AG10803 (cell line): ENCODE results near the gene RNU6-9.

Experiments used
- DNase-seq: peaks from one replicate; pipeline ENCODE4 v3.0.0; 2010; ENCODE audit warnings: low read depth
- H3K4me3 ChIP-seq: 2 replicates; pipeline ENCODE4 v1.5.1; 2011; ENCODE audit warnings: mild to moderate bottlenecking, low read length, control low read depth
- TF ChIP-seq, protein P1 (sequence below): conservative IDR thresholded peaks from 2 replicates; pipeline ENCODE4 v1.5.1; 2011; ENCODE audit warnings: mild to moderate bottlenecking, low read length, control low read depth, inconsistent platforms

The RNU6-9 gene

DNA sequence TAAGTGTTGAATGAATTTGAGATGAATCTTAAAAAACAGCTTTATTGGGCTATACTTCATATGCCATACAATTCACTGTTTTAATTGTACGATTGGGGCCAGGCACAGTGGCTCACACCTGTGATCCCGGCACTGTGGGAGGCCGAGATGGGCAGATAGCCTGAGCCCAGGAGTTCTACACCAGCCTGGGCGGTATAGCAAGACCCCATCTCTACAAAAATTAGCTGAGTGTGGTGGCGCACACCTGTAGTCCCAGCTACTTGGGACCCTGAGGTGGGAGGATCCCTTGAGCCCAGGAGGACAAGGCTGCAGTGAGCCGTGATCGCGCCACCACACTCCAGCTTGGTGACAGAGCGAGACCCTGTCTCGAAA, 42.9 kb downstream of the RNU6-9 start:
- no peak overlapping the region for H3K4me3 ChIP-seq
- DNase-seq = no peak
- TF ChIP-seq, protein P1, sequence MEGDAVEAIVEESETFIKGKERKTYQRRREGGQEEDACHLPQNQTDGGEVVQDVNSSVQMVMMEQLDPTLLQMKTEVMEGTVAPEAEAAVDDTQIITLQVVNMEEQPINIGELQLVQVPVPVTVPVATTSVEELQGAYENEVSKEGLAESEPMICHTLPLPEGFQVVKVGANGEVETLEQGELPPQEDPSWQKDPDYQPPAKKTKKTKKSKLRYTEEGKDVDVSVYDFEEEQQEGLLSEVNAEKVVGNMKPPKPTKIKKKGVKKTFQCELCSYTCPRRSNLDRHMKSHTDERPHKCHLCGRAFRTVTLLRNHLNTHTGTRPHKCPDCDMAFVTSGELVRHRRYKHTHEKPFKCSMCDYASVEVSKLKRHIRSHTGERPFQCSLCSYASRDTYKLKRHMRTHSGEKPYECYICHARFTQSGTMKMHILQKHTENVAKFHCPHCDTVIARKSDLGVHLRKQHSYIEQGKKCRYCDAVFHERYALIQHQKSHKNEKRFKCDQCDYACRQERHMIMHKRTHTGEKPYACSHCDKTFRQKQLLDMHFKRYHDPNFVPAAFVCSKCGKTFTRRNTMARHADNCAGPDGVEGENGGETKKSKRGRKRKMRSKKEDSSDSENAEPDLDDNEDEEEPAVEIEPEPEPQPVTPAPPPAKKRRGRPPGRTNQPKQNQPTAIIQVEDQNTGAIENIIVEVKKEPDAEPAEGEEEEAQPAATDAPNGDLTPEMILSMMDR = no peak

DNA sequence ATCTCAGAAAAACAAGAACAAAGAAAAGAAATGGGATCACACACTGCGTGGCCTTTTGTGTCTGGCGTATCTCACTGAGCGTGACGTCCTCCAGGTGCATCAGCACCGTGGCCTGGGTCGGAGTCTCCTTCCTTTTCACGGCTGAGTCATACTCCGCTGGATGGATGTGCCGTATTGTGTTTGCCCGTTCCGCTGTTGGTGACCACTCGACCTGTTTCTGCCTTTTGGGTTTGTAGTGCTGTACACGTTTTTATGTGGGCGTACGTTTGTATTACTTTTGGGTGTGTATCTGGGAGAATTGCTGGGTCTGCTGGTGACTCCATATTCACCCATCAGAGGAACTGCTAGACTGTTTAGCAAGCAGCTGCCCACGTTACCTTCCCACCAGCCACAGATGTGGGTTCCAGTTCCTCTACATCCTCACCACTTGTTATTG, 44.0 kb downstream of the RNU6-9 start:
- TF ChIP-seq, protein P1 = no peak
- no peak overlapping the region for H3K4me3 ChIP-seq
- DNase-seq = no peak

DNA sequence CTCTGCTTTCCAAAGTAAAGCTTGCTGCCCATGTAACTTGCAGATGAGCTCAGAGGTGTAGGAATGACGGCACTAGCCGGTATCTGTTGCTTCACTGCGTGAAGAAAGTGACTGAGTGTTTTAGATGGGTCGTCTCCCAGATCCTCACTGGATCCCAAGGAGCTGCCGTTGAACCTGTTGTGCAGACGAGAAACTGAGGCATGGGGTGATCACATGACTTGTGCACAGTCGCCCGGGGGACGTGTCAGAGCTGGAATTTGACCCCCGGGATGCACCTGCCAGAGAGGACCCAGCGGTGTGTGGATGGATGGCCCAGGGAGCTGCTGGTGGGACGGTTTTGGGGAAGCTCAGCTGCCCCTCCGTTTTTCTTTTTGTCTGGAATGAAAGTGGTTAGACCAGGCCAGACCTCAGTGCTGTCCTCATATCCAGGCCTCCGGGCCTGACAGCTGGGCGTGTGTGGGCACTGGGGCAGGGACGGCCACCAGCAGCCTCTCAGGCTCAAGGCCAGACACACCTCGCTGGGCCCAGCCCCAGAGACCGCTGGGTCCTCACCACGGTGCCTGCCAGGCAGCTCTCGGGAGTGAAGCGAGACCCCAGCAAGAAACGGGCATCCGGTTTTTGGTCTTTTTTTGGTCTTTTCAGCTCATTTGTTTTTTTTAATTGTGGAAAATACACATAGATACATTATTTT, 45.1 kb downstream of the RNU6-9 start:
- TF ChIP-seq, protein P1 = no peak
- H3K4me3 ChIP-seq = no peak overlapping the region
- no peak for DNase-seq

DNA sequence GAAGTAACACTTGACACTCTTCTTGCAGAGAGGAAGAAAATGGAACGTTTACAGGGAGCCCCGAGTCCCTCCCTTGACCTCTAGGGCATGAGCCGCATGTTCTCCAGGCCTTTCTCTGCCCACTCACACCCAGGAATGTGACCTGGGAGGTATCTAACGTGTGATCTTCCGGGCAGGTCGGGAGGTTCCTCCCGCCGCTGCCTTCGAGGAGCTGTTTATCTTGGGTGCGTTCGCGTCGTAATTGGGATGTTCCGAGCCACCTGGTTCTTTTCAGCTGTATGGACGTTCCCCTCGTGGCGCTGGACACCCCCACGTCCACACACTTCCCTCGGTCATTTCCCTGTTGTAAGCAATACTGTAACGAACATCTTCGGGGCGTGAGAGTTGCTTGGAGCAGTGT, 46.2 kb downstream of the RNU6-9 start:
- no peak overlapping the region for H3K4me3 ChIP-seq
- TF ChIP-seq, protein P1 = no peak
- no peak for DNase-seq

DNA sequence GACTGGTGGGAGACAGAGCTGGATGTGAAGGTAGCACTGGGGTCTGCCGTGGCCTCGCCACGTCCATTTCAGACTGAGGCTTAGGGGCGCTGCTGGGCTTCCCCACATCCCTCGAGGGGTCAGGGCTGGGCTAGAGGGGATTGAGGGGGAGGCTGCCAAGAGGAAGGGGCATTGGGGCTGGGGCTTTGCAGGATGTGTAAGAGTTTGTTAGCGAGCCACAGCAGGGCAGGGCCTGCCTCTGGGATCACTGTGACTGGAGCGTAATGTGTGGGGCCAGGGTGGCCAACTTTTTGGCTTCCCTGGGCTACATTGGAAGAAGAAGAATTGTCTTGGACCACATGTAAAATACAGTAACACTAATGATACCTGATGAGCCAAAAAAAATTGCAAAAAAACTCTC, 46.6 kb downstream of the RNU6-9 start:
- H3K4me3 ChIP-seq = no peak overlapping the region
- no peak for DNase-seq
- TF ChIP-seq, protein P1 = no peak

DNA sequence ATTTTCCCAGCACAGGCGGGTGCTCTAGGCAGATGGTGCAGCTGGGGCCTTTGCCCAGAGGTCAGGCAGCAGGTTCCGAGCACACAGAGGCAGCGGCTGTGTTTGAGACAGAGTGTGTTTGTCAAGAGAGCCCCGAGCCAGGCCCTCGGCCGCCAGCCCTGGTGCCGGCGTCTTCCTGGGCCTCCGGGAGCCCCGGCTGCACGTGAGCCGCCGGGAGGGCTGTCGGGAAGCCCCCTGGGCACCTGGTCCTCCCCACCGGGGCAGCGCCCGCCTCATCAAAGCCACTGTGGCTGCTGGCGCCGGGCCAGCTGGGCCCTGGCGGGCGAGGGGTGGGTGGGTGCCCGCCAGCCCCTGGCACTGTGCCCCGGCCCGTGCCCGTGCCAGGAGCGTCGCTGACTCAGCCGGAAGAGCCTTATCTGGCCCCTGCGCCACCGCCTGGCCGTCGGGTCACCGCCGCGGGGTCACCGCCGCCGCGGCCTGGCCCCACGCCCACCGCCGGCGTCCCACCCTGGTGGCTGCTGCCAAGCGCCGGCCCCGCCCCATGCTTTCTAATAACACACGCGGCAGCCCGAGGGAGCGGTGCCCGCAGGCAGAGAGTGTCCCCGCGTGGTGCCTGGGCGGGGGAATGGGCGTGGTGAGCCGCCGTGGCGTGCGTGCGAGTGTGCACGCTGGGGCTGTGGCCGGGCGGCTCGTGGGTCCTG, 47.5 kb downstream of the RNU6-9 start:
- H3K4me3 ChIP-seq = no peak overlapping the region
- no peak for DNase-seq
- TF ChIP-seq, protein P1 = no peak
